Occipital lobe (tissue), 2 donors: ENCODE results near the gene MRPL24. TPM values are rescaled to one million over a fixed set of nuclear protein-coding genes. Genes with fewer than 3 reads are reported as not detected.

Source experiments
- DNase-seq: peaks from one replicate; lab custom pipeline; 2025; lab: John Stamatoyannopoulos, UW
- total RNA-seq: library from RNA; depleted of rRNA; stranded (reverse); fragments of >200 nt; gene quantifications from one replicate; pipeline ENCODE4 v1.2.3, GENCODE V29; 2014

The MRPL24 gene
- total RNA-seq, 1 donor from 2014 or later = 10.6 TPM

GRCh38 chr1:156711011-156711817, 29.7 kb downstream of the MRPL24 start:
- no peak for DNase-seq

GRCh38 chr1:156709757-156710489, 31.0 kb downstream of the MRPL24 start:
- peak; percentile 49 for DNase-seq

GRCh38 chr1:156709031-156709430, 31.9 kb downstream of the MRPL24 start:
- DNase-seq = no peak

- no peak for DNase-seq
Measured at GRCh38 chr1:156708218-156708661, 32.6 kb downstream of the MRPL24 start.

GRCh38 chr1:156707417-156708217, 33.3 kb downstream of the MRPL24 start:
- DNase-seq = no peak

- DNase-seq = no peak
Measured at GRCh38 chr1:156706657-156707416, 34.1 kb downstream of the MRPL24 start.

GRCh38 chr1:156705918-156706656, 34.8 kb downstream of the MRPL24 start:
- DNase-seq = peak; percentile 17

GRCh38 chr1:156705321-156705917, 35.5 kb downstream of the MRPL24 start, which contains the start of gene CRABP2:
Gene CRABP2, minus strand, starts transcription at chr1:156705583. Its CDS starts 137 bp downstream, at chr1:156705446.
- no peak for DNase-seq

- peak; percentile 11 for DNase-seq
Measured at GRCh38 chr1:156704930-156705320, 36.0 kb downstream of the MRPL24 start.

GRCh38 chr1:156704166-156704711, 36.6 kb downstream of the MRPL24 start:
- no peak for DNase-seq

GRCh38 chr1:156703741-156704140, 37.1 kb downstream of the MRPL24 start:
- DNase-seq = no peak

GRCh38 chr1:156703336-156703735, 37.6 kb downstream of the MRPL24 start:
- no peak for DNase-seq

- no peak for DNase-seq
Measured at GRCh38 chr1:156700736-156701531, 40.0 kb downstream of the MRPL24 start.

- no peak for DNase-seq
Measured at GRCh38 chr1:156698995-156699394, 41.9 kb downstream of the MRPL24 start.

GRCh38 chr1:156697481-156697880, 43.4 kb downstream of the MRPL24 start:
- DNase-seq = no peak

- no peak for DNase-seq
Measured at GRCh38 chr1:156696755-156697154, 44.1 kb downstream of the MRPL24 start.

- no peak for DNase-seq
Measured at GRCh38 chr1:156694690-156694962, 46.3 kb downstream of the MRPL24 start.

- no peak for DNase-seq
Measured at GRCh38 chr1:156693848-156694689, 46.8 kb downstream of the MRPL24 start.
